ENCODE measurements around the gene EVX2. TPM values are rescaled to one million over a fixed set of nuclear protein-coding genes. Genes with fewer than 3 reads are reported as not detected.

Gene EVX2
- polyA plus RNA-seq, 1 of the 3 experiments (the other 2 are of a cell fraction), result not detected

- Histone ChIP-seq H3K9me3 (no peaks in the 10 kb centered on the region), H4K20me1 (ENCODE audit: insufficient read depth) (peaks cover 4% of the 10 kb centered on the region; the same call in 1 of the 2 replicates), H3K4me1 (ENCODE audit: control insufficient read depth in 1 of 2, insufficient read depth in 2 of 2, low read depth in 1 of 2, low read length in 1 of 2) (peaks cover 0 to 10% of the 10 kb centered on the region in 2 experiments; a peak in 1 of 4 replicates), H3K9me2 (no peaks in the 10 kb centered on the region), H2AFZ (ENCODE audit: low read depth) (no peak overlapping the region), H3K36me3 (replicated peaks in 1 of 2; ENCODE audit: control insufficient read depth in 1 of 2, insufficient read depth in 2 of 2, low read length in 1 of 2) (no peaks in the 10 kb centered on the region), H3K4me2 (no peak overlapping the region), H3K27ac (ENCODE audit: low read depth in 2 of 2, low read length in 1 of 2) (no peak overlapping the region), H3F3A (replicated peaks; ENCODE audit: insufficient read depth) (peaks cover 3% of the 10 kb centered on the region), H3K4me3 (ENCODE audit: low read depth in 2 of 2, low read length in 1 of 2) (no peak overlapping the region), H3K79me2 (ENCODE audit: insufficient read depth) (no peaks in the 10 kb centered on the region), H3K9ac (no peak overlapping the region), H3K27me3 (ENCODE audit: insufficient read depth) (peaks cover 31% of the 10 kb centered on the region)
- ChIA-PET CTCF (interaction anchor here (0.6 to 1.6 kb wide), 3 partner anchors 16 to 709 kb away, joined by 3 to 4 read pairs (median 3); partner anchors contain the start of gene HOXD13), POLR2A (no interaction called here)
- 20% methylated on average over 7 of the region's 7 CpGs for WGBS (ENCODE audit: low lambda C conversion rate)
- TF ChIP-seq RXRA (IDR thresholded peaks at IDR 0.05; ENCODE audit: borderline replicate concordance, low read depth) (no peak), RFX5 (IDR thresholded peaks at IDR 0.05; ENCODE audit: low read length) (no peak), ZBTB33 (IDR thresholded peaks at IDR 0.05; ENCODE audit: borderline replicate concordance, low read depth) (no peak)
- DNase-seq, result no peak
These were observed 7.7 kb downstream of the EVX2 start for GRCh38 chr2:176076063-176076462.

GRCh38 chr2:176075481-176075880, 8.3 kb downstream of the EVX2 start:
- Histone ChIP-seq H3K4me2 (no peak overlapping the region), H3K9me3 (no peaks in the 10 kb centered on the region), H3K4me3 (ENCODE audit: low read depth in 2 of 2, low read length in 1 of 2) (no peak overlapping the region), H3K9ac (no peak overlapping the region), H3K9me2 (no peaks in the 10 kb centered on the region), H3K27me3 (ENCODE audit: insufficient read depth) (peaks cover 25% of the 10 kb centered on the region), H3F3A (replicated peaks; ENCODE audit: insufficient read depth) (peaks cover 3% of the 10 kb centered on the region), H3K4me1 (ENCODE audit: control insufficient read depth in 1 of 2, insufficient read depth in 2 of 2, low read depth in 1 of 2, low read length in 1 of 2) (peaks cover 0 to 6% of the 10 kb centered on the region in 2 experiments; a peak in 1 of 4 replicates), H4K20me1 (ENCODE audit: insufficient read depth) (no peaks in the 10 kb centered on the region), H3K27ac (ENCODE audit: low read depth in 2 of 2, low read length in 1 of 2) (no peak overlapping the region), H3K36me3 (replicated peaks in 1 of 2; ENCODE audit: control insufficient read depth in 1 of 2, insufficient read depth in 2 of 2, low read length in 1 of 2) (no peaks in the 10 kb centered on the region), H3K79me2 (ENCODE audit: insufficient read depth) (no peaks in the 10 kb centered on the region), H2AFZ (ENCODE audit: low read depth) (no peak overlapping the region)
- ChIA-PET POLR2A (no interaction called here), CTCF (interaction anchor here (0.6 to 3.3 kb wide), 6 partner anchors 10 to 660 kb away, joined by 3 to 10 read pairs (median 4); partner anchors contain the start of gene HOXD13)
- 60% methylated on average over 15 of the region's 15 CpGs for WGBS (ENCODE audit: low lambda C conversion rate)
- no peak for DNase-seq
- TF ChIP-seq POLR2AphosphoS5 (IDR thresholded peaks at IDR 0.05; ENCODE audit: low read depth, low read length) (no peak), FOXM1 (IDR thresholded peaks at IDR 0.05; ENCODE audit: low read depth) (no peak), ELF1 (IDR thresholded peaks at IDR 0.05) (no peak), TEAD4 (IDR thresholded peaks at IDR 0.05; ENCODE audit: borderline replicate concordance, insufficient read depth) (no peak), TAF1 (IDR thresholded peaks at IDR 0.05; ENCODE audit: borderline replicate concordance, low read depth, low read length) (no peak), FOXJ3 (CRISPR knock-in tag; IDR thresholded peaks at IDR 0.05) (no peak), IRF3 (IDR thresholded peaks at IDR 0.05; ENCODE audit: low read depth, low read length) (no peak), RFX5 (IDR thresholded peaks at IDR 0.05; ENCODE audit: low read length) (no peak), JUND (IDR thresholded peaks at IDR 0.05) (no peak), CHD2 (IDR thresholded peaks at IDR 0.05; ENCODE audit: low read length, partially characterized antibody) (no peak), SIN3A (IDR thresholded peaks at IDR 0.05; ENCODE audit: borderline replicate concordance, low read depth, low read length) (no peak)
